Cardiac fibroblast (primary cell): ENCODE data around the gene NUP93.
"Not testable (repeated sequence)": the region's sequence is repeated elsewhere in the genome, so short reads cannot be mapped to it uniquely, and the experiment has no call there.

Experiments used
- DNase-seq, 2 donors: peaks; one replicate each; pipeline versions ENCODE4 v3.0.0 to v3.0.0-alpha.2; 2010; ENCODE audit warnings: low read depth in 2 of 2
- H3K4me3 ChIP-seq, 2 donors: replicated peaks in 1 of 2; 1 replicate in 1 of 2; 2 replicates in 1 of 2; pipeline ENCODE4 v1.5.1; 2011; ENCODE audit warnings: low read depth in 2 of 2, low read length in 2 of 2, mild to moderate bottlenecking in 2 of 2, moderate library complexity in 1 of 2
- TF ChIP-seq, protein P1 (sequence below): IDR thresholded peaks from one replicate; pipeline ENCODE4 v1.5.1; 2011; ENCODE audit warnings: low read depth, mild to moderate bottlenecking, low read length, inconsistent platforms

Gene NUP93

DNA sequence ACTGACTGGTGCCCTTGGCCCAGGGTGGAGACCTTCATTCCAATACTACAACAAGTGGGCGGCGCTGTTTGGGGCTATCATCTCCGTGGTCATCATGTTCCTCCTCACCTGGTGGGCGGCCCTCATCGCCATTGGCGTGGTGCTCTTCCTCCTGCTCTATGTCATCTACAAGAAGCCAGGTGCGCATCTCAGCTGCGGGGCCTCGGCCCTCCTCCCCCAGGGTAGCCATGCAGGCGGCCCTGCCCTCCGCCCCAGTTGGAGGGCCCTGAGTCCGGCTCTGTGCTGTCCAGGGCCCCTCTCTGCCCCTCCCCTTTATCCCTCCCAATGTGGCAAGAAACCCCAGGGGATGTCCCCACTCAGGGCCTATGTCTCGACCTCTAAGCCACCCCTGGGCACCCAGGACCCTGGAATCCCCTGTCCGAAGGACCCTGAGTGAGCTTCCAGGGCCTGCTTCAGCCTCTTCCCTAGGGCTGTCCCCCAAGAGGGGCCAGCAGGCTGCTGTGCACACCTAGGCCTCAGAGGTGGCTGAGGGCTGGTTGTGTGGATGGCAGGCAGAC lies 154.2 kb downstream of the NUP93 start:
- H3K4me3 ChIP-seq = no peak overlapping the region

DNA sequence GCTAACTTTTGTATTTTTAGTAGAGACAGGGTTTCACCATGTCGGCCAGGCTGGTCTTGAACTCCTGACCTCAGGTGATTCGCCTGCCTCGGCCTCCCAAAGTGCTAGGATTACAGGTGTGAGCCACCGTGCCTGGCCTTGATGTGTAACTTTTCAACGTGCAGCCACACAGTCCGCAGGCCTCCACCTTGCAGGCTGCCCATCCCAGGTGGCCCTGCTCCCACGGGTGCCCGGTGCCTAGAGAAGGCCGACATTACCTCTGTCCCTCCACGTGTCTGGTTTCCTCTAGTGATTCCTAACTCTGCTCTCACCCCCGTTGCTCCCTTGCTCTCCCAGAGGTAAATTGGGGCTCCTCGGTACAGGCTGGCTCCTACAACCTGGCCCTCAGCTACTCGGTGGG lies 155.0 kb downstream of the NUP93 start:
- not testable (repeated sequence) for H3K4me3 ChIP-seq, DNase-seq

More for the DNA sequence above, 154.2 kb downstream of the NUP93 start:
- TF ChIP-seq, protein P1, sequence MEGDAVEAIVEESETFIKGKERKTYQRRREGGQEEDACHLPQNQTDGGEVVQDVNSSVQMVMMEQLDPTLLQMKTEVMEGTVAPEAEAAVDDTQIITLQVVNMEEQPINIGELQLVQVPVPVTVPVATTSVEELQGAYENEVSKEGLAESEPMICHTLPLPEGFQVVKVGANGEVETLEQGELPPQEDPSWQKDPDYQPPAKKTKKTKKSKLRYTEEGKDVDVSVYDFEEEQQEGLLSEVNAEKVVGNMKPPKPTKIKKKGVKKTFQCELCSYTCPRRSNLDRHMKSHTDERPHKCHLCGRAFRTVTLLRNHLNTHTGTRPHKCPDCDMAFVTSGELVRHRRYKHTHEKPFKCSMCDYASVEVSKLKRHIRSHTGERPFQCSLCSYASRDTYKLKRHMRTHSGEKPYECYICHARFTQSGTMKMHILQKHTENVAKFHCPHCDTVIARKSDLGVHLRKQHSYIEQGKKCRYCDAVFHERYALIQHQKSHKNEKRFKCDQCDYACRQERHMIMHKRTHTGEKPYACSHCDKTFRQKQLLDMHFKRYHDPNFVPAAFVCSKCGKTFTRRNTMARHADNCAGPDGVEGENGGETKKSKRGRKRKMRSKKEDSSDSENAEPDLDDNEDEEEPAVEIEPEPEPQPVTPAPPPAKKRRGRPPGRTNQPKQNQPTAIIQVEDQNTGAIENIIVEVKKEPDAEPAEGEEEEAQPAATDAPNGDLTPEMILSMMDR = no peak
- no peak for DNase-seq

DNA sequence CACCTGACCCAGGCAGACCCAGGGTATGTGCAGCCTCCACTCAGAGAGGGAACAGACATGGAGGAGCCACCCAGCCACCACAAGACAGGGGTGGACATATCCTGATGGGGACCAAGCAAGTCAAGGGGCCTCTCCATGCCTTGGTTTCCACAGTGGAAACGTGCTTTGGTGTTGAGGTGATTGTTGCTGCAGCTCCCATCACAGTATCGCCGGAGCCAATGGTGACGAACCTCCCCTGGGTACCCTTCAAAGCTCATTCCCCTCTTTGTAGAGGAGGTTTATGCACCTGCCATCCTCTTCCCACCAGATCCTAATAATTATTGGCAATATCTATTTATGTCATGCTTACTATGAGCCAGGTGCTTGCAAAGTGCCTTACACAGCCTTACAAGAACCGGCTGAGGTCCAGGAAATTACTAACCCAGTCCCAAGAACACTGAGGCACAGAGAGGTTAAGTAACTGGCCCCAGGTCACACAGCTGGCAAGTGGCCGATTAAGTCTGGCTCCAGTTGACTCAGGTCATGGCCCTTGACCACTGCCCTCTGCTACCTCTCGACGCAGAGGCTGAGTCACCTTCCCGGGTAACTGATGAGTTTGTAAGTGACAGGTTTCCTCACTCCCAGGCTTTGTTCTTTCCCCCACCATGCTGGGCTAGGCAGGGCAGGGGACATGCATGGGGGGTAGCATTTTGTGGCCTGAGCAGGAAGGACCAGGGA lies 155.7 kb downstream of the NUP93 start:
- TF ChIP-seq, protein P1 = no peak
- H3K4me3 ChIP-seq = no peak overlapping the region

DNA sequence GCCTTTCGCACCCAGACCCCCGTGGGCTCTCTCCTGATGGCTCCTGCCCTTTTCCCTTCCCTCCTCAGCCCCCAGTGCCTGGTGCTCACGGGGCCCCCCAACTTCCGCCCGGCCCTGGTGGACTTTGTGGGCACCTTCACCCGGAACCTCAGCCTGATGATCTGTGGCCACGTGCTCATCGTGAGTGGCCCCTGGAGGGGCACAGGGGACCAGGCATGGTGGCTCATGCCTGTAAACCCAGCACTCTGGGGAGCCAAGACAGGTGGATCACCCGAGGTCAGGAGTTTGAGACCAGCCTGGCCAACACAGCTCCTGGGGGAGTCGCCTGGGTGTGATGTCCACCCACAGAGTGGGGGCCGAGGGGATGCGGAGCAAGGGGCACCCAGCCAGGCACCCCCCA lies 156.4 kb downstream of the NUP93 start:
- TF ChIP-seq, protein P1 = no peak
- no peak for DNase-seq
- no peak overlapping the region for H3K4me3 ChIP-seq

More for the DNA sequence above, 155.7 kb downstream of the NUP93 start:
- DNase-seq = no peak

DNA sequence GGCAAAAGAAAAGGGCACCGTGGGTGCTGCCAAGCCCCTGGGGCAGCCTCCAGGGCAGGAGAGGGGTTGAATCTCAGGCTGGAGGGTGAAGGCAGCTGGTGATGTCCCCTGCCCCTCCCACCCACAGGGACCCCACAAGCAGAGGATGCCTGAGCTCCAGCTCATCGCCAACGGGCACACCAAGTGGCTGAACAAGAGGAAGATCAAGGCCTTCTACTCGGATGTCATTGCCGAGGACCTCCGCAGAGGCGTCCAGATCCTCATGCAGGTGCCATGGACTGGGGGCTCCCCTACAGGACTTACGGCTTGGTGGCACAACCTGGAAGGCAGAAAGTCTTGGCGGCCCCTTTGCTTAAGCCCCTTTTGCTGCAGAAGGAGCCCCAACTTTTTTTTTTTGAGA lies 156.9 kb downstream of the NUP93 start:
- H3K4me3 ChIP-seq = no peak overlapping the region
- TF ChIP-seq, protein P1 = no peak
- no peak for DNase-seq

DNA sequence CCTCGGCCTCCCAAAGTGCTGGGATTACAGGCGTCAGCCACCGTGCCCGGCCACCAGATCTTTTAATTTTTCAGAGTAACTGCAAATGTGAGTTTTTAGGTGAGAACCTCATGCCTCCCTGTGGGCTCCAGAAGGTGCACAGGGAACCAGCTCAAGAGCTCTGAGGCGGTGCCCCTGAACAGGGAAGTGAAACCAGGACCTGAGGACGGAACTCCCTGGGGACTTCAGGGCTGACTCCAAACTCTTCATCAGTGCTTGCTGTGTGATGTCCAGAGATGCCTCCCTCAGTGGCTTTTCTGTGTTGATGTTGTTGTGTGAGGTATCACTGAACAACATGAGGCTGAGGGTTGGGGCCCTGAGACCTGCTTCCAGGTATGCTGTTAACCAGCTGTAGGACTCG lies 158.9 kb downstream of the NUP93 start:
- no peak for DNase-seq

DNA sequence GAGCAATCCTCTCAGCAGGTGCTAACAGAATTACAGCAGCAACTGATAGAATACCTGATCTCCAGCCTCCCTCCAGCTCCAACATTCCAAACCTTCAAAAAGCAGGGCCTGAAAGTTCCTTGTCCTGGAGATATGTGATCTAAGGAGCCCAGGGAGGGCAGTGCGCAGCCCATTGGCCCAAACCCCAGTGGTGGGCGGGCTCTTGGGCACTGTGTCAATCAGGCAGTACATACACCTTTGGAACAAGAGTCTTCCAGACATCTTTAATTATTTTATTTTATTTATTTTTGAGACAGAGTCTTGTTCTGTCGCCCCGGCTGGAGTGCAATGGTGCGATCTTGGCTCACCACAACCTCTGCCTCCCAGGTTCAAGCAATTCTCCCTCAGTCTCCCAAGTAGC lies 159.3 kb downstream of the NUP93 start:
- no peak overlapping the region for H3K4me3 ChIP-seq
- TF ChIP-seq, protein P1 = no peak

More for the DNA sequence above, 158.9 kb downstream of the NUP93 start:
- no peak overlapping the region for H3K4me3 ChIP-seq
- TF ChIP-seq, protein P1 = no peak

More for the DNA sequence above, 159.3 kb downstream of the NUP93 start:
- DNase-seq = no peak
